Stimulated activated CD4-positive, alpha-beta T cell treated with anti-CD3 and anti-CD28 coated beads, Interleukin-4, amount 100 ng/mL, for 1 hour (primary cell): ENCODE measurements around the gene RLN3.

ENCODE experiments used
- DNase-seq: peaks from one replicate; pipeline ENCODE4 v3.0.0-alpha.2; 2020

The RLN3 gene

GRCh38 chr19:14027856-14028450, at the start of gene RLN3:
TSS of gene RLN3 (plus strand) at chr19:14028148. CDS start at chr19:14028205, 57 bp downstream.
- no peak for DNase-seq

- DNase-seq, result peak; percentile 26
These were observed 49.4 kb upstream of the RLN3 start for GRCh38 chr19:13978351-13979243.

- no peak for DNase-seq
These were observed 48.7 kb upstream of the RLN3 start for GRCh38 chr19:13979244-13979615.

- DNase-seq, result no peak
These were observed 48.3 kb upstream of the RLN3 start for GRCh38 chr19:13979686-13980085.

GRCh38 chr19:13980340-13980739, 47.6 kb upstream of the RLN3 start:
- DNase-seq, result no peak

GRCh38 chr19:13981021-13981420, 46.9 kb upstream of the RLN3 start:
- DNase-seq, result no peak

- DNase-seq, result no peak
These were observed 46.5 kb upstream of the RLN3 start for GRCh38 chr19:13981467-13981866.

GRCh38 chr19:13981988-13982501, 45.9 kb upstream of the RLN3 start:
- no peak for DNase-seq

- no peak for DNase-seq
These were observed 45.2 kb upstream of the RLN3 start for GRCh38 chr19:13982773-13983172.

GRCh38 chr19:13983213-13983889, 44.6 kb upstream of the RLN3 start:
- no peak for DNase-seq

- no peak for DNase-seq
These were observed 43.8 kb upstream of the RLN3 start for GRCh38 chr19:13984186-13984585.

- no peak for DNase-seq
These were observed 42.8 kb upstream of the RLN3 start for GRCh38 chr19:13984875-13985741.

GRCh38 chr19:13985771-13986347, 42.1 kb upstream of the RLN3 start:
- peak; percentile 31 for DNase-seq

GRCh38 chr19:13986348-13986904, 41.5 kb upstream of the RLN3 start:
- peak; percentile 99 for DNase-seq

- no peak for DNase-seq
These were observed 40.7 kb upstream of the RLN3 start for GRCh38 chr19:13987101-13987890.

GRCh38 chr19:13989487-13989886, 38.5 kb upstream of the RLN3 start:
- DNase-seq, result no peak

- DNase-seq, result no peak
These were observed 37.9 kb upstream of the RLN3 start for GRCh38 chr19:13990085-13990484.

GRCh38 chr19:13992025-13992424, 35.9 kb upstream of the RLN3 start:
- DNase-seq, result no peak

GRCh38 chr19:13993590-13994300, 34.2 kb upstream of the RLN3 start:
- no peak for DNase-seq

GRCh38 chr19:13995017-13995728, 32.8 kb upstream of the RLN3 start:
- DNase-seq, result no peak
